NCI-H2227 treated with DMSO at 0.1 percent for 48 hours (cell line): ENCODE results near the gene PCLAF.
"Not testable (repeated sequence)": the region's sequence is repeated elsewhere in the genome, so short reads cannot be mapped to it uniquely, and the experiment has no call there.

Source experiments
- DNase-seq: peaks from one replicate; lab custom pipeline; 2025; lab: John Stamatoyannopoulos, UW

Gene PCLAF, protein sequence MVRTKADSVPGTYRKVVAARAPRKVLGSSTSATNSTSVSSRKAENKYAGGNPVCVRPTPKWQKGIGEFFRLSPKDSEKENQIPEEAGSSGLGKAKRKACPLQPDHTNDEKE

DNA sequence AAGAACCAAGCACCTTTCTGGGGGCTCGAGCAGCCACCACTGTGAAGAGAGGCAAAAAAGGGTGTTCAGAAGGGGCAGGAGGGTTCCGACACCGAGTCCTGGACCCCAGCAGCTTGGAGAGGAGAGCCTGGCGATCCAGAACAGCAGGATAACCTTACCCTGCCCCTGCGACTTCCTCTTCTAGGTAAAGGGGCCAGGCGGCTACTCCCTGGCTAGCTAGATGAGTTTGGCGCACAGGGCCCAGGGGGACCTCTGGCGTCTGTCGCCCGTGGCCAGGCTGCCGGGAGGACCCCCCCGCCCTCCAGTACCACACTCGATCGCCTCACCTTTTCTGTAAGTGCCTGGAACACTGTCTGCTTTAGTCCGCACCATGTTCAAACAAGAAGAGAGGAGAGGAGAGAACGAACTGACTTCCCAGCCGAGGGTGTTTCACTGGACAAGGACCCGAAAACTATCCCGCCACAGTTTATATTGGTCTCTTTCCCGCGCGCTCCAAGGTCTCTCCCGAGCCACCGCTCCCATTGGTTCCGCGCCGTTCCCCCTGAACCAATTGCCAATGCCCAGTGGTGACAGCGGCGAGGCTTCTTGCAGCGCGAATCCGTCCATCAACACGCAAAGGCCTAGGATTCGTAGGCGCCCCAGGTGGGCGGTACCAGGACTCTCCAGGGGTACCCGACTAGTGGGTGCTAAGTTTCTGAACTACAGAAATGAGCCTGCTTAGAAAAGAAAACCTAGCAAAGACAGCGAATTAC, at the start of gene PCLAF:
Gene PCLAF, minus strand, starts transcription at position 442 of the 752 bp plus-strand sequence. Its CDS starts 70 bp downstream, at position 372.
- peak; percentile 82 for DNase-seq

- peak; percentile 43 for DNase-seq
These were observed 48.9 kb upstream of the PCLAF start for GRCh38 chr15:64430000-64430735.

- no peak for DNase-seq
These were observed 48.2 kb upstream of the PCLAF start for GRCh38 chr15:64429448-64429847.

DNA sequence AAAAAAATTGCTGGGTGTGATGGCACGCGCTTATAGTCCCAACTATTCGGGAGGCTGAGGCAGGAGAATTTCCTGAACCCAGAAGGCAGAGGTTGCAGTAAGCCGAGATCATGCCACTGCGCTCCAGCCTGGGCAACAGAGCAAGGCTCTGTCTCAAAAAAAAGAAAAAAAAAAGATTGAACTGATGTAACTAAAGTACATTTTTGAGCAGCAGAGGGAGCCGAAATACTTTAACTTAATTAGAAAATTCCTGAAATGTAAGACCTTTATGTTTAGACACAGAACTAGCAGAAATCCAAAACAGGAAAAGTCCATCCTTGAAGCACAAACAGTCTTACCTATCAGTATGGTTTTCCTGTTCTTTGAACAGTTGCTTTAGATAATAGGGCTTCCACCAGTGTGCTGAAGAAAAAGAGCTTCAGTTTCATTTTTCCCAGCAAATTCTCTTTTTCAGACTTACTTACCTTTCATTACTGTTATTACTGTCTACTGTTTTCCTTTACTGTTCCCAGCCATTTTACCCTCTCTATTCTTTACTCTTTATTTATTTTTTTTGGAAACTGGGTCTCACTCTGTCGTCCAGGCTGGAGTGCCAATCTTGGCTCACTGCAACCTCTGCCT, 45.7 kb upstream of the PCLAF start:
- no peak for DNase-seq

DNA sequence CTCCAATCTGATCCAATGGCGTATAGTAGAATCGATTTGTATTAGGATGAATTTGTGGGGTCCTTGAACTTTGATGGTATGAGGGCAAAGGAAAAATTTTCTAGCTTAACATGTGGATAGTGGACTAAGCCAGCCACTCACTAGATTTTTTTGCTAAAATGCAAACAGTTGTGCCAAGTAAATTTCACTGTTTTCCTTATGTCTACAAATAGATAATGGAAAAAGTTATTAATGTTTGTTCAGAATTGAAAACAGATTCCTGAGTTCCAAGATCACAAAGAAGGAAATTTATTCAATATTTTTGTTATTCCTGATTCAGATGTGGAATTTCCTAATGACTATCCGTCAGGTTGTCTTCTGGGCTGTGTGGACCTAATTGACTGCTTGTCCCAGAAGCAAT, 44.0 kb upstream of the PCLAF start:
- DNase-seq: no peak

GRCh38 chr15:64423970-64424369, 42.7 kb upstream of the PCLAF start:
- no peak for DNase-seq

GRCh38 chr15:64422697-64423096, 41.5 kb upstream of the PCLAF start:
- no peak for DNase-seq

DNA sequence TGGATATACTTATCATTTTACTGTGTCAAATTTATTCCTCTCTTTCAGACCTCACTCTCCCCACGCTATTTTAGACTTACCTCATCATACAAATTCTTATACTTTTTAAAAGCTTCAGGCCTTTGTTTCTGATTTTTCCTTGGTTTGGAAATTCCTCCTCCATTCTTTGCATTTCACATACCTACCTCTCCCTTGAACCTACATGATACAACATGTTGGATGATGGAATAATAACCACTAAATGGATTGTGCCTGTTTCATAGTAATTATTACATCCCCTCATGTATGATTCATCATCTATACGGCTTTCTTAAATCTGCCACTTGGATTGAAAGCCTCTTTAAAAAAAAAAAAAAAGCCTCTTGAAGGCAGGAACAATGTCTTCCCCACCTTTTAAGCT, 31.0 kb upstream of the PCLAF start:
- DNase-seq: no peak

GRCh38 chr15:64400583-64400982, 19.3 kb upstream of the PCLAF start:
- no peak for DNase-seq

DNA sequence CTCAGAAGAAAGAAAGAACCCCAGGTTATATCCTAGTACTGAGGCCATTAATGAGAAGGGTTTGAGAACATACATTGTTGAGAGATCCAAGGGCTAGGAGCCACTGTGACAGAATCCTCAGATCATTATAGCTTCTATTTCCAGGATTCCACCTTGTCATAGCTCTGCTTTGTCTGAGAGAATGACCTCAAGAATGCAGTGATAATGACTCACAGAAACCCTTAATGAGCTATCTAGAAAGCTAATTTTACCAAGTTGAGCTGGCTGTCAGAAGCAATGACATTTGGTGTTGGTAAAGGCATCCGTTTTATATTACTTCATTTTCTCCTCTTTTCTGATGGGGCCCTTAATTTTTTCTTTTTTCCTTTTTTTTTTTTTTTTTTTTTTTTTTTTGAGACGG, 17.3 kb upstream of the PCLAF start:
- no peak for DNase-seq

GRCh38 chr15:64396789-64397188, 15.5 kb upstream of the PCLAF start:
- DNase-seq: no peak

DNA sequence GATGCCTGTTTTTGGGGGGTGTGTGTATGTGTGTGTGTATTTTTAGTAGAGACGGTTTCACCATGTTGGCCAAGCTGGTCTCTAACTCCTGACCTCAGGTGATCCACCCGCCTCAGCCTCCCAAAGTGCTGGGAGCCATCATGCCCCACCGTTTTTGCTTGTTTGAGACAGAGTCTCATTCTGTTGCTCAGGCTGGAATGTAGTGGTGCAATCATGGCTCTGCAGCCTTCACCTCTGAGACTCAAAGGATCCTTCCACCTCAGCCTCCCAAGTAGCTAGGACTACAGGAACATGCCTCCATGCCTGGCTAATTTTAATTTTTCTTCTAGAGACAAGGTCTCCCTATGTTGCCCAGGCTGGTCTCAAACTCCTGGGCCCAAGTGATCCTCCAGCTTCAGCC, 11.2 kb upstream of the PCLAF start:
- DNase-seq: not testable (repeated sequence)

DNA sequence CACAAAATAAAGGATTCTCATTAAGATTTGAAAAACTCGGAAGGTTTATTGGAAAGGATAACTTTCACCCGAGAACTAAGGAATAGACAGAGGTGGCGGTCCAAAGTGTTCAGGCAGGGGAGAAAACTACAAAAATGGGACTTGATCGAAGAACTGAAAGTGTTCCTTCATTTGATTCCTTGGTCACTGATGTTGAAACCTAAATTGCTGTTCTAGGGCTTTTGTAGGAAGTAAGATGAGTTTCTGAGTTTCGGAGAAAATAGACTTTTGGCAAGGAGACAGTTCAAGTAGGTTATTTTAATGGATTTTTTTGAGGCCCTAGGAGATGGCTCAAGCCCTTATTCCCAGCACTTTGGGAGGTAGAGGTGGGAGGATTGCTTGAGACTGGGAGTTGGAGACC, 7.8 kb upstream of the PCLAF start:
- no peak for DNase-seq

DNA sequence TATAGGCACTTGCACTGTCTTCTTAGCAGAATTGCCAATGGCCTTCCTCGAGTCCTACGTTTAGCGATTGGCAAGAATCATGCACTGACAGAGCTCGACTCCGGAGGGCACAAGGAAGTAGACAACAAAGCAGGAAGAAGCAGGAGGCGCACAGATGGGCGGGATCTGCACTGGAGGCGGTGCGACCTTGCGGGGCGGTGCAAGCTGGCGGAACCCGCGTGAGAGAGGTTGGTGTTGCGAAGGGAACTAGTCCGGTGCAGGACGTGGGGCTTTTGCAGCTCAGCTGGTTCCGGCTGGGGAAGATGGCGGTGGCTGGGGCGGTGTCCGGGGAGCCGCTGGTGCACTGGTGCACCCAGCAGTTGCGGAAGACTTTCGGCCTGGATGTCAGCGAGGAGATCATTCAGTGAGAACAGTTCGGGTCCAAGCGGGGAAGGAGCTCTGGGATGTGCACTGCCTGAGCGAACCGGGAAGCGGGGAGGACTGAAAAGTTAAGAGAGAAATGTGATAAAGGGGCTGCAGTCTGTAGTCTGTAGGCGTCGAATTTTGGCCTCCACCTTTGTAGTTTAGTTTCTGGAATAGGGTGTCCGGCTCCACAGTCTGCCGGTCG, 6.4 kb upstream of the PCLAF start, which contains the start of gene TRIP4:
Gene TRIP4, plus strand, starts transcription at position 275 of the 607 bp plus-strand sequence. Its CDS starts 28 bp downstream, at position 303.
- DNase-seq: peak; percentile 91

GRCh38 chr15:64386291-64386690, 5.0 kb upstream of the PCLAF start:
- no peak for DNase-seq

GRCh38 chr15:64383760-64384159, 2.5 kb upstream of the PCLAF start:
- no peak for DNase-seq

GRCh38 chr15:64380130-64380870, 941 bp downstream of the PCLAF start:
- not testable (repeated sequence) for DNase-seq

- no peak for DNase-seq
These were observed 1.9 kb downstream of the PCLAF start for GRCh38 chr15:64379216-64379960.

GRCh38 chr15:64373360-64373759, 7.9 kb downstream of the PCLAF start:
- DNase-seq: no peak

DNA sequence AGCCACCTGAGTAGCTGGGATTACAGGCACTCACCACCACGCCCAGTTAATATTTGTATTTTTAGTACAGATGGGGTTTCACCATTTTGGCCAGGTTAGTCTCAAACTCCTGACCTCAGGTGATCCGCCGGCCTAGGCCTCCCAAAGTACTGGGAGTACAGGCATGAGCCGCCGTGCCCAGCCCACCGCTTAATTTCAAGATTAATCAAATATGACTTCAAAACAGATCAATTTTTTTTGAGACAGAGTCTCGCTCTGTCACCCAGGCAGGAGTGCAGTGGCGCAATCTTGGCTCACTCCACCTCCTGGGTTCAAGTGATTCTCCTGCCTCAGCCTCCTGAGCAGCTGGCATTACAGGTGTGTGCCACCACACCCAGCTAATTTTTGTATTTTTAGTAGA, 9.9 kb downstream of the PCLAF start:
- DNase-seq: not testable (repeated sequence)
